HEK293 (cell line): ENCODE data around the gene AKAP8L.

ENCODE experiments used
- KLF1 ChIP-seq: fragments of 450-650 bp; formaldehyde crosslinking; IDR thresholded peaks from 2 replicates; pipeline ENCODE4 v1.5.1; 2016; ENCODE audit warnings: missing biosample characterization, missing genetic modification characterization
- OVOL3 ChIP-seq: fragments of 450-650 bp; formaldehyde crosslinking; IDR thresholded peaks from 2 replicates; pipeline ENCODE4 v1.5.1; 2016; ENCODE audit warnings: missing biosample characterization, missing genetic modification characterization
- PATZ1 ChIP-seq: fragments of 450-650 bp; formaldehyde crosslinking; IDR thresholded peaks from 2 replicates; pipeline ENCODE4 v1.5.1; 2016; ENCODE audit warnings: missing biosample characterization, missing genetic modification characterization
- PRDM10 ChIP-seq: fragments of 450-650 bp; formaldehyde crosslinking; IDR thresholded peaks from 2 replicates; pipeline ENCODE4 v1.5.1; 2016; ENCODE audit warnings: missing biosample characterization, missing genetic modification characterization
- SCRT1 ChIP-seq: fragments of 450-650 bp; formaldehyde crosslinking; IDR thresholded peaks from 2 replicates; pipeline ENCODE4 v1.5.1; 2016; ENCODE audit warnings: missing biosample characterization, missing genetic modification characterization, borderline replicate concordance
- TRIM28 ChIP-seq: IDR thresholded peaks from 2 replicates; pipeline ENCODE4 v1.6.1; 2011; ENCODE audit warnings: low read length, control low read depth, borderline replicate concordance
- ZBTB21 ChIP-seq: fragments of 450-650 bp; formaldehyde crosslinking; IDR thresholded peaks from 2 replicates; pipeline ENCODE4 v1.5.1; 2017; ENCODE audit warnings: missing biosample characterization, missing genetic modification characterization
- ZBTB8A ChIP-seq: fragments of 450-650 bp; formaldehyde crosslinking; IDR thresholded peaks from 2 replicates; pipeline ENCODE4 v1.5.1; 2016; ENCODE audit warnings: missing biosample characterization, missing genetic modification characterization
- ZNF112 ChIP-seq: fragments of 450-650 bp; formaldehyde crosslinking; IDR thresholded peaks from 2 replicates; pipeline ENCODE4 v1.5.0; 2017; ENCODE audit warnings: missing biosample characterization, missing genetic modification characterization
- ZNF248 ChIP-seq: fragments of 450-650 bp; formaldehyde crosslinking; IDR thresholded peaks from 2 replicates; pipeline ENCODE4 v1.5.1; 2017; ENCODE audit warnings: missing biosample characterization, missing genetic modification characterization
- ZNF280D ChIP-seq: fragments of 450-650 bp; formaldehyde crosslinking; IDR thresholded peaks from 2 replicates; pipeline ENCODE4 v1.5.1; 2016; ENCODE audit warnings: missing biosample characterization, missing genetic modification characterization
- ZNF302 ChIP-seq: fragments of 450-650 bp; formaldehyde crosslinking; IDR thresholded peaks from 2 replicates; pipeline ENCODE4 v1.5.1; 2016; ENCODE audit warnings: missing biosample characterization, missing genetic modification characterization, low read depth
- ZNF37A ChIP-seq: fragments of 450-650 bp; IDR thresholded peaks from 2 replicates; pipeline ENCODE4 v1.5.1; 2018; ENCODE audit warnings: missing biosample characterization, missing genetic modification characterization
- ZNF416 ChIP-seq: fragments of 450-650 bp; formaldehyde crosslinking; IDR thresholded peaks from 2 replicates; pipeline ENCODE4 v1.5.1; 2016; ENCODE audit warnings: missing biosample characterization, missing genetic modification characterization
- ZNF449 ChIP-seq: fragments of 450-650 bp; formaldehyde crosslinking; IDR thresholded peaks from 2 replicates; pipeline ENCODE4 v1.5.1; 2017; ENCODE audit warnings: missing biosample characterization, mild to moderate bottlenecking, missing genetic modification characterization, moderate library complexity
- ZNF518A ChIP-seq: fragments of 450-650 bp; formaldehyde crosslinking; conservative IDR thresholded peaks from 2 replicates; pipeline ENCODE4 v1.5.1; 2016; ENCODE audit warnings: low read depth, missing biosample characterization, missing genetic modification characterization
- ZNF549 ChIP-seq: fragments of 450-650 bp; IDR thresholded peaks from 2 replicates; pipeline ENCODE4 v1.5.1; 2018; ENCODE audit warnings: missing biosample characterization, missing genetic modification characterization, mild to moderate bottlenecking, inconsistent platforms, moderate library complexity
- ZNF555 ChIP-seq: fragments of 450-650 bp; formaldehyde crosslinking; conservative IDR thresholded peaks from 2 replicates; pipeline ENCODE4 v1.5.1; 2017; ENCODE audit warnings: missing biosample characterization, mild to moderate bottlenecking, missing genetic modification characterization, inconsistent platforms
- ZNF600 ChIP-seq: fragments of 450-650 bp; formaldehyde crosslinking; IDR thresholded peaks from 2 replicates; pipeline ENCODE4 v1.5.1; 2016; ENCODE audit warnings: missing biosample characterization, missing genetic modification characterization
- ZNF610 ChIP-seq: fragments of 450-650 bp; formaldehyde crosslinking; IDR thresholded peaks from 2 replicates; pipeline ENCODE4 v1.5.1; 2016; ENCODE audit warnings: missing biosample characterization, missing genetic modification characterization, borderline replicate concordance
- ZNF645 ChIP-seq: fragments of 450-650 bp; formaldehyde crosslinking; IDR thresholded peaks from 2 replicates; pipeline ENCODE4; 2016; ENCODE audit warnings: missing biosample characterization, missing genetic modification characterization
- ZNF654 ChIP-seq: fragments of 450-650 bp; formaldehyde crosslinking; IDR thresholded peaks from 2 replicates; pipeline ENCODE4 v1.5.1; 2016; ENCODE audit warnings: low read depth, missing biosample characterization, missing genetic modification characterization

The AKAP8L gene

GRCh38 chr19:15432629-15433518 lies 14.1 kb upstream of the AKAP8L start (continued):
- TF ChIP-seq ZNF449 (tag by site-specific recombination): no peak
- no peak for TF ChIP-seq ZNF112
- no peak for TF ChIP-seq ZNF248 (tag by site-specific recombination)
- no peak for TF ChIP-seq ZNF654
- TF ChIP-seq ZNF518A (tag by site-specific recombination): peak; percentile 20; the same call in 1 of the 2 replicates
- peak; percentile 46 for TF ChIP-seq KLF1 (tag by site-specific recombination)
- no peak; the same call in 1 of the 2 replicates for TF ChIP-seq ZBTB8A (tag by site-specific recombination)
- TF ChIP-seq ZNF280D: no peak
- no peak for TF ChIP-seq ZBTB21 (tag by site-specific recombination)
- no peak for TF ChIP-seq ZNF645
- no peak for TF ChIP-seq ZNF549 (tag by site-specific recombination)
- TF ChIP-seq ZNF555 (tag by site-specific recombination): no peak
- no peak for TF ChIP-seq ZNF37A (tag by site-specific recombination)
- no peak for TF ChIP-seq TRIM28
- no peak for TF ChIP-seq ZNF302
- 0 out of 2 replicates have a peak, but pooled peaks have one; percentile 33 for TF ChIP-seq ZNF600 (tag by site-specific recombination)
- TF ChIP-seq SCRT1 (tag by site-specific recombination): no peak
- no peak for TF ChIP-seq PRDM10 (tag by site-specific recombination)
- no peak for TF ChIP-seq ZNF610 (tag by site-specific recombination)
- TF ChIP-seq PATZ1 (tag by site-specific recombination): 0 out of 2 replicates have a peak, but pooled peaks have one; percentile 28
- TF ChIP-seq OVOL3 (tag by site-specific recombination): no peak
- no peak for TF ChIP-seq ZNF416 (tag by site-specific recombination)
